ENCODE results near the gene NEK11.

Gene NEK11

GRCh38 chr3:131162516-131162915 lies 135.8 kb downstream of the NEK11 start:
- Histone ChIP-seq H3K79me2 (no peaks in the 10 kb centered on the region), H3K9ac (no peak overlapping the region), H3K36me3 (ENCODE audit: control insufficient read depth, insufficient read depth, low read length) (no peaks in the 10 kb centered on the region), H3K4me3 (ENCODE audit: low read depth, low read length) (no peak overlapping the region), H3K27me3 (ENCODE audit: control insufficient read depth, insufficient read depth, low read length) (no peaks in the 10 kb centered on the region), H3K9me3 (ENCODE audit: control insufficient read depth, low read length) (no peaks in the 10 kb centered on the region), H3K27ac (no peak overlapping the region), H3K4me2 (ENCODE audit: low read length) (no peak overlapping the region), H2AFZ (no peak overlapping the region), H3K4me1 (no peaks in the 10 kb centered on the region)
- TF ChIP-seq CTCF (IDR thresholded peaks at IDR 0.05), result no peak

- H3K4me2 ChIP-seq (ENCODE audit: low read length), result no peak overlapping the region
- H3K36me3 ChIP-seq (ENCODE audit: control insufficient read depth, insufficient read depth, low read length), result no peaks in the 10 kb centered on the region
- H3K27me3 ChIP-seq (ENCODE audit: control insufficient read depth, insufficient read depth, low read length), result no peaks in the 10 kb centered on the region
- H3K9ac ChIP-seq, result no peak overlapping the region
- H3K79me2 ChIP-seq, result no peaks in the 10 kb centered on the region
- no peak for TF ChIP-seq CTCF (IDR thresholded peaks at IDR 0.05)
- H2AFZ ChIP-seq, result no peak overlapping the region
- no peak overlapping the region for H3K27ac ChIP-seq
- no peaks in the 10 kb centered on the region for H3K4me1 ChIP-seq
- H3K9me3 ChIP-seq (ENCODE audit: control insufficient read depth, low read length), result no peaks in the 10 kb centered on the region
- H3K4me3 ChIP-seq (ENCODE audit: low read depth, low read length), result no peak overlapping the region
These were observed 141.2 kb downstream of the NEK11 start for GRCh38 chr3:131167867-131168266.

- H3K36me3 ChIP-seq (ENCODE audit: control insufficient read depth, insufficient read depth, low read length), result no peaks in the 10 kb centered on the region
- H3K9me3 ChIP-seq (ENCODE audit: control insufficient read depth, low read length), result no peaks in the 10 kb centered on the region
- no peak overlapping the region for H2AFZ ChIP-seq
- no peak overlapping the region for H3K4me2 ChIP-seq (ENCODE audit: low read length)
- no peak overlapping the region for H3K4me3 ChIP-seq (ENCODE audit: low read depth, low read length)
- no peak overlapping the region for H3K27ac ChIP-seq
- H3K9ac ChIP-seq, result no peak overlapping the region
- no peaks in the 10 kb centered on the region for H3K27me3 ChIP-seq (ENCODE audit: control insufficient read depth, insufficient read depth, low read length)
- H3K79me2 ChIP-seq, result no peaks in the 10 kb centered on the region
- no peaks in the 10 kb centered on the region for H3K4me1 ChIP-seq
- TF ChIP-seq CTCF (IDR thresholded peaks at IDR 0.05), result no peak
These were observed 142.7 kb downstream of the NEK11 start for GRCh38 chr3:131169331-131169730.

GRCh38 chr3:131172502-131173200 lies 146.0 kb downstream of the NEK11 start:
- no peak overlapping the region for H3K27ac ChIP-seq
- no peaks in the 10 kb centered on the region for H3K79me2 ChIP-seq
- H2AFZ ChIP-seq, result no peak overlapping the region
- no peak for TF ChIP-seq CTCF (IDR thresholded peaks at IDR 0.05)
- H3K9me3 ChIP-seq (ENCODE audit: control insufficient read depth, low read length), result no peaks in the 10 kb centered on the region
- no peak overlapping the region for H3K4me3 ChIP-seq (ENCODE audit: low read depth, low read length)
- H3K36me3 ChIP-seq (ENCODE audit: control insufficient read depth, insufficient read depth, low read length), result no peaks in the 10 kb centered on the region
- H3K4me2 ChIP-seq (ENCODE audit: low read length), result no peak overlapping the region
- no peaks in the 10 kb centered on the region for H3K4me1 ChIP-seq
- no peaks in the 10 kb centered on the region for H3K27me3 ChIP-seq (ENCODE audit: control insufficient read depth, insufficient read depth, low read length)
- H3K9ac ChIP-seq, result no peak overlapping the region

GRCh38 chr3:131174752-131175151 lies 148.1 kb downstream of the NEK11 start:
- Histone ChIP-seq H3K79me2 (no peaks in the 10 kb centered on the region), H2AFZ (no peak overlapping the region), H3K9ac (no peak overlapping the region), H3K4me3 (ENCODE audit: low read depth, low read length) (no peak overlapping the region), H3K4me1 (no peaks in the 10 kb centered on the region), H3K27me3 (ENCODE audit: control insufficient read depth, insufficient read depth, low read length) (no peaks in the 10 kb centered on the region), H3K36me3 (ENCODE audit: control insufficient read depth, insufficient read depth, low read length) (no peaks in the 10 kb centered on the region), H3K9me3 (ENCODE audit: control insufficient read depth, low read length) (no peaks in the 10 kb centered on the region), H3K27ac (no peak overlapping the region), H3K4me2 (ENCODE audit: low read length) (no peak overlapping the region)
- no peak for TF ChIP-seq CTCF (IDR thresholded peaks at IDR 0.05)
